GM21423 (cell line): ENCODE results near the gene SORCS3.
A peak's percentile ranks its signal among the peaks of the same experiment; 100 is the strongest.

Source experiments
- ATAC-seq: cut with Tn5 transposase; IDR thresholded peaks from one replicate; pipeline ENCODE4 v1.9.1; 2021; ENCODE audit warnings: mild to moderate bottlenecking, moderate library complexity; ENCODE audit not compliant: unreplicated experiment

SORCS3 gene

GRCh38 chr10:104906112-104906511 is 265.0 kb downstream of the SORCS3 start:
- no peak for ATAC-seq

- ATAC-seq, result no peak
Measured at GRCh38 chr10:104907521-104907920, 266.4 kb downstream of the SORCS3 start.

- no peak for ATAC-seq
Measured at GRCh38 chr10:104908581-104908980, 267.5 kb downstream of the SORCS3 start.

- no peak for ATAC-seq
Measured at GRCh38 chr10:104910712-104911111, 269.6 kb downstream of the SORCS3 start.

- ATAC-seq, result no peak
Measured at GRCh38 chr10:104913390-104913789, 272.3 kb downstream of the SORCS3 start.

- no peak for ATAC-seq
Measured at GRCh38 chr10:104920476-104920875, 279.4 kb downstream of the SORCS3 start.

GRCh38 chr10:104921763-104922162 is 280.7 kb downstream of the SORCS3 start:
- no peak for ATAC-seq

- peak; percentile 59 for ATAC-seq
Measured at GRCh38 chr10:104922810-104923209, 281.7 kb downstream of the SORCS3 start.

- no peak for ATAC-seq
Measured at GRCh38 chr10:104923501-104923900, 282.4 kb downstream of the SORCS3 start.

GRCh38 chr10:104924101-104924795 is 283.2 kb downstream of the SORCS3 start:
- no peak for ATAC-seq

GRCh38 chr10:104925232-104925851 is 284.3 kb downstream of the SORCS3 start:
- ATAC-seq, result no peak

- no peak for ATAC-seq
Measured at GRCh38 chr10:104928734-104929133, 287.6 kb downstream of the SORCS3 start.

GRCh38 chr10:104931612-104932134 is 290.6 kb downstream of the SORCS3 start:
- ATAC-seq, result no peak

GRCh38 chr10:104935656-104936055 is 294.6 kb downstream of the SORCS3 start:
- no peak for ATAC-seq

- no peak for ATAC-seq
Measured at GRCh38 chr10:104937567-104937966, 296.5 kb downstream of the SORCS3 start.

- no peak for ATAC-seq
Measured at GRCh38 chr10:104938031-104938430, 296.9 kb downstream of the SORCS3 start.

- ATAC-seq, result no peak
Measured at GRCh38 chr10:104941662-104942061, 300.6 kb downstream of the SORCS3 start.

GRCh38 chr10:104947314-104947713 is 306.2 kb downstream of the SORCS3 start:
- no peak for ATAC-seq

GRCh38 chr10:104957178-104957841 is 316.2 kb downstream of the SORCS3 start:
- ATAC-seq, result no peak

- ATAC-seq, result no peak
Measured at GRCh38 chr10:104966563-104967297, 325.6 kb downstream of the SORCS3 start.

GRCh38 chr10:104980368-104980767 is 339.3 kb downstream of the SORCS3 start:
- no peak for ATAC-seq
